GM21423 (cell line): Measurements from ENCODE around the gene ATP7A.
"Not testable (repeated sequence)": the region's sequence is repeated elsewhere in the genome, so short reads cannot be mapped to it uniquely, and the experiment has no call there.

ENCODE experiments used
- ATAC-seq: cut with Tn5 transposase; IDR thresholded peaks from one replicate; pipeline ENCODE4 v1.9.1; 2021; ENCODE audit warnings: mild to moderate bottlenecking, moderate library complexity; ENCODE audit not compliant: unreplicated experiment

Gene ATP7A

GRCh38 chrX:77910108-77910840 is at the start of gene ATP7A:
Gene ATP7A, plus strand, starts transcription at chrX:77910693. Its CDS starts 60,949 bp downstream, at chrX:77971642.
- ATAC-seq: peak; percentile 96

- ATAC-seq: no peak
Observed at GRCh38 chrX:77875372-77875771, 35.1 kb upstream of the ATP7A start.

GRCh38 chrX:77881418-77881817 is 29.1 kb upstream of the ATP7A start:
- not testable (repeated sequence) for ATAC-seq

- no peak for ATAC-seq
Observed at GRCh38 chrX:77892887-77893286, 17.6 kb upstream of the ATP7A start.

- no peak for ATAC-seq
Observed at GRCh38 chrX:77893713-77894112, 16.8 kb upstream of the ATP7A start.

GRCh38 chrX:77894921-77895886 is 15.3 kb upstream of the ATP7A start, which contains the start of gene MAGT1:
Gene MAGT1, minus strand, starts transcription at chrX:77895435. Its CDS starts 25 bp downstream, at chrX:77895410.
- peak; percentile 91 for ATAC-seq

- ATAC-seq: peak; percentile 61
Observed at GRCh38 chrX:77899081-77899828, 11.2 kb upstream of the ATP7A start, which contains the start of gene COX7B. Gene COX7B, plus strand, starts transcription at chrX:77899468. Its CDS starts 86 bp downstream, at chrX:77899554.

GRCh38 chrX:77900688-77901087 is 9.8 kb upstream of the ATP7A start:
- no peak for ATAC-seq

- ATAC-seq: no peak
Observed at GRCh38 chrX:77901506-77901905, 9.0 kb upstream of the ATP7A start.

- ATAC-seq: peak; percentile 66
Observed at GRCh38 chrX:77917294-77917933, 6.9 kb downstream of the ATP7A start.

- ATAC-seq: no peak
Observed at GRCh38 chrX:77918568-77918967, 8.1 kb downstream of the ATP7A start.

GRCh38 chrX:77919370-77919769 is 8.9 kb downstream of the ATP7A start:
- ATAC-seq: not testable (repeated sequence)

GRCh38 chrX:77922787-77923186 is 12.3 kb downstream of the ATP7A start:
- ATAC-seq: no peak

GRCh38 chrX:77924320-77924859 is 13.9 kb downstream of the ATP7A start:
- ATAC-seq: no peak

GRCh38 chrX:77925764-77926163 is 15.3 kb downstream of the ATP7A start:
- no peak for ATAC-seq

- no peak for ATAC-seq
Observed at GRCh38 chrX:77930581-77930980, 20.1 kb downstream of the ATP7A start.

- no peak for ATAC-seq
Observed at GRCh38 chrX:77935886-77936285, 25.4 kb downstream of the ATP7A start.

- no peak for ATAC-seq
Observed at GRCh38 chrX:77936299-77936698, 25.8 kb downstream of the ATP7A start.

- ATAC-seq: no peak
Observed at GRCh38 chrX:77937291-77937690, 26.8 kb downstream of the ATP7A start.

GRCh38 chrX:77938083-77938680 is 27.7 kb downstream of the ATP7A start:
- ATAC-seq: no peak
